22Rv1 (cell line): Measurements from ENCODE around the gene BRI3BP.

Source experiments
- CTCF ChIP-seq: fragments of 450-650 bp; IDR thresholded peaks from 2 replicates; pipeline ENCODE4 v1.5.1; 2017; ENCODE audit warnings: mild to moderate bottlenecking
- ZFX ChIP-seq: fragments of 450-650 bp; IDR thresholded peaks from 2 replicates; pipeline ENCODE4 v1.6.1; 2017; ENCODE audit warnings: antibody characterized with exemption, borderline replicate concordance

GRCh38 chr12:125065919-125066570 lies 72.6 kb downstream of the BRI3BP start:
- TF ChIP-seq CTCF (no peak; the same call in 1 of the 2 replicates), ZFX (no peak)
